CD14-positive monocyte (primary cell): ENCODE results near the gene SLC39A6. TPM values are rescaled to one million over a fixed set of nuclear protein-coding genes. Genes with fewer than 3 reads are reported as not detected.

Experiments used
- DNase-seq, 3 donors: peaks; one replicate each; pipeline ENCODE4 v3.0.0-alpha.2; 2011 to 2022
- H2AFZ ChIP-seq: 2 replicates; pipeline ENCODE4 v1.6.0; 2012; ENCODE audit warnings: mild to moderate bottlenecking, low read depth, low read length, inconsistent platforms; ENCODE audit not compliant: insufficient read depth, poor library complexity, severe bottlenecking
- H3K27ac ChIP-seq, 2 donors: 1 replicate in 1 of 2; 2 replicates in 1 of 2; pipeline ENCODE4 v1.5.1; 2012 to 2013; ENCODE audit warnings: low read length in 2 of 2, control low read depth in 1 of 2, inconsistent platforms in 1 of 2, low read depth in 1 of 2, mild to moderate bottlenecking in 1 of 2
- H3K27me3 ChIP-seq, 2 donors: one replicate each; pipeline versions ENCODE4 v1.6.0 to v1.6.1; 2011 to 2013; ENCODE audit warnings: low read length in 2 of 2; ENCODE audit not compliant: control insufficient read depth in 2 of 2, insufficient read depth in 2 of 2
- H3K36me3 ChIP-seq, 2 donors: replicated peaks in 1 of 2; 1 replicate in 1 of 2; 2 replicates in 1 of 2; pipeline versions ENCODE4 v1.5.1 to v1.6.1; 2012 to 2013; ENCODE audit warnings: low read length in 2 of 2, control low read depth in 1 of 2, inconsistent platforms in 1 of 2, mild to moderate bottlenecking in 1 of 2; ENCODE audit not compliant: insufficient read depth in 2 of 2, control insufficient read depth in 1 of 2
- H3K4me1 ChIP-seq, 2 donors: 1 replicate in 1 of 2; 2 replicates in 1 of 2; pipeline versions ENCODE4 v1.5.1 to v1.6.1; 2012 to 2013; ENCODE audit warnings: low read length in 2 of 2, control low read depth in 1 of 2, inconsistent platforms in 1 of 2, mild to moderate bottlenecking in 1 of 2, moderate library complexity in 1 of 2; ENCODE audit not compliant: insufficient read depth in 2 of 2, control insufficient read depth in 1 of 2
- H3K4me2 ChIP-seq: replicated peaks from 2 replicates; pipeline ENCODE3; 2012; ENCODE audit warnings: low read length, moderate library complexity, mild to moderate bottlenecking; ENCODE audit not compliant: poor library complexity, severe bottlenecking; ENCODE audit errors: extremely low read depth
- H3K4me3 ChIP-seq, 3 experiments: fragments of 200-600 bp in 1 of 3; sonication (generic) in 1 of 3; replicated peaks in 1 of 3; 1 replicate in 2 of 3; 2 replicates in 1 of 3; pipeline ENCODE4 v1.5.1; 2011 to 2013; ENCODE audit warnings: low read length in 3 of 3, mild to moderate bottlenecking in 3 of 3, control low read depth in 2 of 3, low read depth in 2 of 3, inconsistent platforms in 1 of 3, moderate library complexity in 1 of 3
- H3K79me2 ChIP-seq: 2 replicates; pipeline ENCODE4 v1.6.0; 2012; ENCODE audit warnings: mild to moderate bottlenecking, control low read depth, inconsistent platforms, low read length, moderate library complexity; ENCODE audit not compliant: insufficient read depth
- H3K9ac ChIP-seq: 2 replicates; pipeline ENCODE4 v1.6.0; 2017; ENCODE audit warnings: low read length, mild to moderate bottlenecking; ENCODE audit not compliant: insufficient read depth, poor library complexity, severe bottlenecking
- H3K9me3 ChIP-seq, 2 donors: replicated peaks in 1 of 2; 1 replicate in 1 of 2; 2 replicates in 1 of 2; pipeline versions ENCODE4 v1.5.1 to v1.6.1; 2012 to 2013; ENCODE audit warnings: low read length in 2 of 2, control low read depth in 1 of 2; ENCODE audit not compliant: control insufficient read depth in 1 of 2, insufficient read depth in 1 of 2
- H4K20me1 ChIP-seq: 2 replicates; pipeline ENCODE4 v1.6.0; 2012; ENCODE audit warnings: mild to moderate bottlenecking, low read length, control low read depth, moderate library complexity; ENCODE audit not compliant: insufficient read depth
- H3K27ac Mint-ChIP-seq, 7 donors: one replicate each; pipeline ENCODE4 v1.8.0; 2020; ENCODE audit warnings: mild to moderate bottlenecking in 7 of 7, mixed read lengths in 7 of 7, moderate library complexity in 6 of 7, inconsistent platforms in 2 of 7
- H3K27me3 Mint-ChIP-seq, 3 donors: one replicate each; pipeline ENCODE4 v1.8.0; 2021 to 2022; ENCODE audit warnings: low read depth in 3 of 3, mild to moderate bottlenecking in 3 of 3, mixed read lengths in 3 of 3, moderate library complexity in 3 of 3, inconsistent platforms in 1 of 3
- H3K36me3 Mint-ChIP-seq, 2 donors: one replicate each; pipeline ENCODE4 v1.8.0; 2020; ENCODE audit warnings: mixed read lengths in 2 of 2, inconsistent platforms in 1 of 2, mild to moderate bottlenecking in 1 of 2
- H3K4me1 Mint-ChIP-seq: one replicate; pipeline ENCODE4 v1.8.0; 2020; ENCODE audit warnings: mild to moderate bottlenecking, mixed read lengths
- H3K4me3 Mint-ChIP-seq, 2 donors: one replicate each; pipeline ENCODE4 v1.8.0; 2020; ENCODE audit warnings: mild to moderate bottlenecking in 2 of 2, mixed read lengths in 2 of 2, moderate library complexity in 1 of 2
- H3K9me3 Mint-ChIP-seq, 7 donors: one replicate each; pipeline ENCODE4 v1.8.0; 2020 to 2022; ENCODE audit warnings: mixed read lengths in 7 of 7, mild to moderate bottlenecking in 6 of 7, moderate library complexity in 6 of 7, inconsistent platforms in 2 of 7
- WGBS: methylation state at CpG from one replicate; pipeline ENCODE4 v1.1.5; 2013; ENCODE audit warnings: missing lambda C conversion rate; ENCODE audit not compliant: insufficient coverage; 5-methylcytosine and 5-hydroxymethylcytosine counted together
- intact Hi-C, 2 donors: fragments of 100-400 bp; cut with micrococcal nuclease; formaldehyde crosslinking; loops; one replicate each; pipeline versions ENCODE4 v1.15.0 to v1.15.1; 2023
- polyA plus RNA-seq, 3 donors: library from polyadenylated mRNA; depleted of rRNA in 1 of 3; unstranded in 2 of 3; stranded (reverse) in 1 of 3; fragments of 300-500 nt in 2 of 3; fragments of >200 nt in 1 of 3; fragmentation: Illumina TruSeq in 2 of 3; gene quantifications; 1 replicate in 2 of 3; 2 replicates in 1 of 3; pipeline ENCODE4 v1.2.3, GENCODE V29; 2012 to 2021
- TF ChIP-seq, protein P1 (sequence below): fragments of 200-600 bp; IDR thresholded peaks from one replicate; pipeline ENCODE4 v1.8.0; 2022; ENCODE audit warnings: antibody characterized with exemption, mild to moderate bottlenecking

Gene SLC39A6
- polyA plus RNA-seq, 3 donors: 13.2 to 20.1 (median 16.8) TPM

DNA sequence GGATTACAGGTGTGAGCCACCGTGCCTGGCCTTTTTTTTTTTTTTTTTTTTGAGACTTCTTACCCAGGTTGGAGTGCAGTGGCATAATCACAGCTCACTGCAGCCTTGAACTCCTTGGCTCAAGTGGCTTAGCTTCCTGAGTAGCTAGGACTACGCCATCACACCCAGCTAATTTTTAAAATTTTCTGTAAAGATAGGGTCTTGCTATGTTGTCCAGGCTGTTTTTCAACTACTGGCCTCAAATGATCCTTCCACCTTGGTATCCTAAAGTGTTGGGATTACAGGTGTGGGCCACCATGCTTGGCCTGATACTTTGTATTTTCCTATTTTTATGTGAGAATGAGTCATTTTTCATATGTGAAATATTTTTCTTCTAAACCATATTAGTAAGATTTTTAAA, 14.3 kb upstream of the SLC39A6 start:
- Mint-ChIP-seq H3K4me1 (no peaks in the 10 kb centered on the region), H3K27me3 (no peaks in the 10 kb centered on the region), H3K4me3 (no peak overlapping the region), H3K9me3 (no peaks in the 10 kb centered on the region), H3K27ac (no peak overlapping the region), H3K36me3 (peaks cover 69 to 82% of the 10 kb centered on the region in 2 donors)
- no peak for DNase-seq
- Histone ChIP-seq H3K36me3 (peaks cover 90 to 96% of the 10 kb centered on the region in 2 donors), H4K20me1 (no peaks in the 10 kb centered on the region), H3K4me3 (no peak overlapping the region), H3K79me2 (no peaks in the 10 kb centered on the region), H3K27me3 (no peaks in the 10 kb centered on the region), H2AFZ (no peak overlapping the region), H3K9me3 (no peaks in the 10 kb centered on the region), H3K27ac (no peak overlapping the region), H3K9ac (no peak overlapping the region), H3K4me1 (no peaks in the 10 kb centered on the region), H3K4me2 (no peak overlapping the region)
- no CpG with 5 or more reads among the region's 2 CpGs for WGBS
- intact Hi-C loops: no loop called here
- TF ChIP-seq, protein P1, sequence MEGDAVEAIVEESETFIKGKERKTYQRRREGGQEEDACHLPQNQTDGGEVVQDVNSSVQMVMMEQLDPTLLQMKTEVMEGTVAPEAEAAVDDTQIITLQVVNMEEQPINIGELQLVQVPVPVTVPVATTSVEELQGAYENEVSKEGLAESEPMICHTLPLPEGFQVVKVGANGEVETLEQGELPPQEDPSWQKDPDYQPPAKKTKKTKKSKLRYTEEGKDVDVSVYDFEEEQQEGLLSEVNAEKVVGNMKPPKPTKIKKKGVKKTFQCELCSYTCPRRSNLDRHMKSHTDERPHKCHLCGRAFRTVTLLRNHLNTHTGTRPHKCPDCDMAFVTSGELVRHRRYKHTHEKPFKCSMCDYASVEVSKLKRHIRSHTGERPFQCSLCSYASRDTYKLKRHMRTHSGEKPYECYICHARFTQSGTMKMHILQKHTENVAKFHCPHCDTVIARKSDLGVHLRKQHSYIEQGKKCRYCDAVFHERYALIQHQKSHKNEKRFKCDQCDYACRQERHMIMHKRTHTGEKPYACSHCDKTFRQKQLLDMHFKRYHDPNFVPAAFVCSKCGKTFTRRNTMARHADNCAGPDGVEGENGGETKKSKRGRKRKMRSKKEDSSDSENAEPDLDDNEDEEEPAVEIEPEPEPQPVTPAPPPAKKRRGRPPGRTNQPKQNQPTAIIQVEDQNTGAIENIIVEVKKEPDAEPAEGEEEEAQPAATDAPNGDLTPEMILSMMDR: no peak

DNA sequence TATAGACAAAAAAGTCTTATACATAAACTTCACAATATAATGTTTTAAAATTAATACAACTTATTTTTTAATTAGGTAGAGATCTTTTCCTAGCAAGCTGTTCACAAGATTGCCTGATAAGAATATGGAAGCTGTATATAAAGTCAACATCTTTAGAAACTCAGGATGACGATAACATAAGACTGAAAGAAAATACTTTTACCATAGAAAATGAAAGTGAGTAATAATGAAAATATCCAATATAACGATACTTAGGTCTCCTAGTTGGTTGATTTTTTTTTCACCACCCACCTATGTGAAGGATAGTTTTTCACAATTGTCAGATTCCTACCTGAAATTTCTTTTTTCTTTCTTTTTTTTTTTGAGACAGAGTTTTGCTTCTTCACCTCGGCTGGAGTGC, 13.6 kb upstream of the SLC39A6 start:
- Histone ChIP-seq H3K4me1 (no peaks in the 10 kb centered on the region), H4K20me1 (no peaks in the 10 kb centered on the region), H3K36me3 (peaks cover 93 to 96% of the 10 kb centered on the region in 2 donors), H3K9me3 (no peaks in the 10 kb centered on the region), H2AFZ (no peak overlapping the region), H3K27me3 (no peaks in the 10 kb centered on the region), H3K4me2 (no peak overlapping the region), H3K79me2 (no peaks in the 10 kb centered on the region), H3K4me3 (no peak overlapping the region), H3K27ac (no peak overlapping the region), H3K9ac (no peak overlapping the region)
- intact Hi-C loops: no loop called here
- WGBS: 100% methylated on average over 1 of the region's 3 CpGs
- Mint-ChIP-seq H3K4me1 (no peaks in the 10 kb centered on the region), H3K9me3 (no peaks in the 10 kb centered on the region), H3K36me3 (peaks cover 68 to 82% of the 10 kb centered on the region in 2 donors), H3K4me3 (no peak overlapping the region), H3K27me3 (no peaks in the 10 kb centered on the region), H3K27ac (no peak overlapping the region)
- TF ChIP-seq, protein P1: no peak
- DNase-seq: no peak
